NCI-H187 (cell line): ENCODE measurements around the gene KLHL36.
"Not testable (repeated sequence)": the region's sequence is repeated elsewhere in the genome, so short reads cannot be mapped to it uniquely, and the experiment has no call there.

Source experiments
- DNase-seq, 2 experiments: peaks; one replicate each; lab custom pipeline; 2025; lab: John Stamatoyannopoulos, UW

The KLHL36 gene

GRCh38 chr16:84693869-84694268, 45.6 kb downstream of the KLHL36 start:
- DNase-seq, result not testable (repeated sequence)

- DNase-seq, result no peak
Measured at GRCh38 chr16:84694980-84695379, 46.7 kb downstream of the KLHL36 start.

- DNase-seq, result no peak
Measured at GRCh38 chr16:84699147-84699711, 50.9 kb downstream of the KLHL36 start.

- peak; percentile 24 to 44 for DNase-seq
Measured at GRCh38 chr16:84699712-84700445, 51.6 kb downstream of the KLHL36 start, which contains the start of gene USP10. Gene USP10 (plus strand): TSS chr16:84700000. CDS start chr16:84700091, 91 bp downstream.

- DNase-seq, result no peak
Measured at GRCh38 chr16:84700446-84701300, 52.4 kb downstream of the KLHL36 start.

GRCh38 chr16:84703681-84704080, 55.4 kb downstream of the KLHL36 start:
- no peak for DNase-seq

DNA sequence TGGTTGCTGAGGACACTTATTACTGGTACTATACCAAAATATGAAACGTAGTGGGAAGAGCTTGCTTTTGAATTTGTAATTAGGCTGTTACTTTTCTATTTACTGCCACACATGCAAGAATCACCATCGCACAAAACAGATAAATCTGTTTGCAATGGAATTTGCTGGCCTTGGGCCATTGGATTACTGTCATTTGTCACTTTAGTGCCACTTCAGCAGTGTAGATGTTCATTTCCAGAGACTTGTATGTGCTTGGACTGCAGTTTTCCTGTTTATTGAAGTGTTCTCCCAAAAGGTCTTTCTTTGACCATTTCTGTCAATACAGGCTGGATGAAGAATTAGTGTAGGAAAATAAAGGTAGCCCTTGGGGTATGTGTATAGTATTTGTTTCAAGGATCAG, 55.9 kb downstream of the KLHL36 start:
- no peak for DNase-seq

- no peak for DNase-seq
Measured at GRCh38 chr16:84706856-84707255, 58.5 kb downstream of the KLHL36 start.

- DNase-seq, result no peak
Measured at GRCh38 chr16:84709609-84710008, 61.3 kb downstream of the KLHL36 start.

DNA sequence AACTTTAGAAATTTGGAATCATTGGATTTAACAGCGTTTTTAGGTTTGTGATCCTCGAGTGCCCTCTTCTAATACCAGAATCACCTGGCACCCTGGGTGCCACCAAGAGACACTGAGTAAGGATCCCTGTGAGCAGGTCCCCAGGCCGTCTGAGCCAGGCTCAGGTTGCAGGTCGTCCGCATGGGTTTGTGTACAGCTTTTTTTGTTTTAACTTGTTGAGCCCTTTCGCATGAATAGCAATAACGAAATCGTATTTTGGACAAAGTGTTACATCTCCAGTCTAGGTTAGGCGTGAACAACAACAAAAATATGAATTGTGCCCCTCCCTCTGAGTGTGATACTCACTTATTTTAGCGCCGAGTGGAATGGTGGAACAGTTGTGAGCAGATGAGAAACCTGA, 62.4 kb downstream of the KLHL36 start:
- no peak for DNase-seq
